Neural cell (in vitro differentiated cells): ENCODE data around the gene CABS1. TPM values are rescaled to one million over a fixed set of nuclear protein-coding genes. Genes with fewer than 3 reads are reported as not detected.

Experiments used
- H2AFZ ChIP-seq: fragments of 200-600, 300-800 bp; sonication (generic), shearing (Covaris generic); 2 replicates; pipeline ENCODE4 v1.6.0; 2014; ENCODE audit warnings: low read depth, mild to moderate bottlenecking, antibody characterized with exemption, low read length, moderate library complexity
- H3F3A ChIP-seq: fragments of 200-600 bp; shearing (Covaris generic); 2 replicates; pipeline ENCODE4 v1.6.1; 2016; ENCODE audit warnings: mild to moderate bottlenecking, moderate library complexity, mixed read lengths, antibody characterized with exemption, low read length; ENCODE audit not compliant: insufficient read depth, poor library complexity, severe bottlenecking
- H3K27ac ChIP-seq: fragments of 200-600, 300-800 bp; sonication (generic), shearing (Covaris generic); 2 replicates; pipeline ENCODE4 v1.5.1; 2014; ENCODE audit warnings: mild to moderate bottlenecking, low read length, moderate library complexity
- H3K27me3 ChIP-seq: fragments of 300-800, 200-600 bp; sonication (generic), shearing (Covaris generic); 2 replicates; pipeline ENCODE4 v1.6.0; 2014; ENCODE audit warnings: mild to moderate bottlenecking, low read depth, low read length, moderate library complexity; ENCODE audit not compliant: insufficient read depth
- H3K36me3 ChIP-seq: fragments of 300-800, 200-600 bp; sonication (generic), shearing (Covaris generic); 2 replicates; pipeline ENCODE4 v1.5.1; 2014; ENCODE audit warnings: mild to moderate bottlenecking, antibody characterized with exemption, low read length, moderate library complexity; ENCODE audit not compliant: insufficient read depth
- H3K4me2 ChIP-seq: fragments of 300-800, 200-600 bp; sonication (generic), shearing (Covaris generic); 2 replicates; pipeline ENCODE4 v1.6.0; 2014; ENCODE audit warnings: mild to moderate bottlenecking, low read length
- H3K4me3 ChIP-seq: fragments of 300-800, 200-600 bp; sonication (generic), shearing (Covaris generic); 2 replicates; pipeline ENCODE4 v1.5.1; 2014; ENCODE audit warnings: mild to moderate bottlenecking, low read length, moderate library complexity
- H3K79me2 ChIP-seq: fragments of 200-600 bp; shearing (Covaris generic); replicated peaks from 2 replicates; pipeline ENCODE4 v1.6.0; 2014; ENCODE audit warnings: mild to moderate bottlenecking, low read length, moderate library complexity; ENCODE audit not compliant: insufficient read depth
- H3K9ac ChIP-seq: fragments of 300-800, 200-600 bp; sonication (generic), shearing (Covaris generic); 2 replicates; pipeline ENCODE4 v1.6.1; 2016; ENCODE audit warnings: mild to moderate bottlenecking, low read length, mixed read lengths
- H3K9me2 ChIP-seq: fragments of 200-600 bp; shearing (Covaris generic); 2 replicates; pipeline ENCODE4 v1.6.1; 2016; ENCODE audit warnings: mild to moderate bottlenecking, low read length, mixed read lengths; ENCODE audit not compliant: insufficient read depth
- H3K9me3 ChIP-seq: fragments of 200-600, 300-800 bp; sonication (generic), shearing (Covaris generic); 2 replicates; pipeline ENCODE4 v1.6.1; 2016; ENCODE audit warnings: mild to moderate bottlenecking, mixed run types, low read length, moderate library complexity, mixed read lengths
- H4K20me1 ChIP-seq: fragments of 200-600 bp; shearing (Covaris generic); 2 replicates; pipeline ENCODE4 v1.6.1; 2016; ENCODE audit warnings: mild to moderate bottlenecking, mixed run types; ENCODE audit not compliant: insufficient read depth
- CTCF ChIP-seq: fragments of 450-650 bp; IDR thresholded peaks from 2 replicates; pipeline ENCODE4 v1.5.1; 2014; ENCODE audit warnings: antibody characterized with exemption, mild to moderate bottlenecking, moderate library complexity; ENCODE audit not compliant: poor library complexity, severe bottlenecking
- EP300 ChIP-seq: fragments of 450-650 bp; conservative IDR thresholded peaks from 2 replicates; pipeline ENCODE4 v1.6.1; 2014; ENCODE audit warnings: antibody characterized with exemption, mild to moderate bottlenecking, moderate library complexity; ENCODE audit not compliant: poor library complexity, severe bottlenecking
- EZH2 ChIP-seq: fragments of 200-600, 300-800 bp; shearing (Covaris generic), sonication (generic); IDR thresholded peaks from 2 replicates; pipeline ENCODE4 v1.6.1; 2014; ENCODE audit warnings: antibody characterized with exemption, low read length, borderline replicate concordance, mild to moderate bottlenecking; ENCODE audit not compliant: insufficient read depth, poor library complexity, severe bottlenecking
- MXI1 ChIP-seq: fragments of 450-650 bp; conservative IDR thresholded peaks from 2 replicates; pipeline ENCODE4 v1.6.1; 2014; ENCODE audit warnings: antibody characterized with exemption, mild to moderate bottlenecking; ENCODE audit not compliant: poor library complexity, severe bottlenecking
- POLR2AphosphoS5 ChIP-seq: IDR thresholded peaks from 2 replicates; pipeline ENCODE4 v1.6.1; 2012
- RAD21 ChIP-seq: fragments of 450-650 bp; conservative IDR thresholded peaks from 2 replicates; pipeline ENCODE4 v1.6.1; 2014; ENCODE audit warnings: antibody characterized with exemption, mild to moderate bottlenecking, moderate library complexity
- REST ChIP-seq: IDR thresholded peaks from 2 replicates; pipeline ENCODE4 v1.6.1; 2012; ENCODE audit warnings: borderline replicate concordance
- SMC3 ChIP-seq: fragments of 450-650 bp; conservative IDR thresholded peaks from 2 replicates; pipeline ENCODE4 v1.6.1; 2014; ENCODE audit warnings: antibody characterized with exemption, mild to moderate bottlenecking, moderate library complexity; ENCODE audit not compliant: poor library complexity
- TAF1 ChIP-seq: IDR thresholded peaks from 2 replicates; pipeline ENCODE4 v1.6.1; 2012; ENCODE audit warnings: low read depth
- polyA plus RNA-seq: library from polyadenylated mRNA; depleted of rRNA; stranded (reverse); fragments of >200 nt; gene quantifications from 2 replicates; pipeline ENCODE4 v1.2.3, GENCODE V29; 2014

The CABS1 gene
- polyA plus RNA-seq, 1 donor from 2014 or later = not detected

- Histone ChIP-seq H3F3A (no peaks in the 10 kb centered on the region), H3K4me3 (no peak overlapping the region), H3K27me3 (no peaks in the 10 kb centered on the region), H3K9me2 (no peaks in the 10 kb centered on the region), H3K79me2 (no peaks in the 10 kb centered on the region), H3K9me3 (no peaks in the 10 kb centered on the region), H3K4me2 (no peak overlapping the region), H4K20me1 (no peaks in the 10 kb centered on the region), H3K27ac (no peak overlapping the region), H3K36me3 (no peaks in the 10 kb centered on the region), H2AFZ (no peak overlapping the region), H3K9ac (no peak overlapping the region)
- TF ChIP-seq CTCF = no peak
- no peak for TF ChIP-seq RAD21
- no peak for TF ChIP-seq REST
- TF ChIP-seq EZH2 = no peak
- no peak for TF ChIP-seq EP300
- no peak for TF ChIP-seq SMC3
- no peak for TF ChIP-seq MXI1
- no peak for TF ChIP-seq POLR2AphosphoS5
- no peak for TF ChIP-seq TAF1
These were observed 33.0 kb downstream of the CABS1 start for GRCh38 chr4:70367813-70368212.

- Histone ChIP-seq H3K36me3 (no peaks in the 10 kb centered on the region), H3K79me2 (no peaks in the 10 kb centered on the region), H3K9me2 (no peaks in the 10 kb centered on the region), H2AFZ (no peak overlapping the region), H3K4me2 (no peak overlapping the region), H3K9me3 (no peaks in the 10 kb centered on the region), H3F3A (no peaks in the 10 kb centered on the region), H3K27me3 (no peaks in the 10 kb centered on the region), H3K4me3 (no peak overlapping the region), H4K20me1 (no peaks in the 10 kb centered on the region), H3K27ac (no peak overlapping the region), H3K9ac (no peak overlapping the region)
- TF ChIP-seq REST = no peak
- no peak for TF ChIP-seq TAF1
- no peak for TF ChIP-seq POLR2AphosphoS5
- no peak for TF ChIP-seq MXI1
- TF ChIP-seq EP300 = no peak
- TF ChIP-seq EZH2 = no peak
- TF ChIP-seq SMC3 = no peak
- TF ChIP-seq CTCF = no peak
- no peak for TF ChIP-seq RAD21
These were observed 37.2 kb downstream of the CABS1 start for GRCh38 chr4:70371987-70372386.
